Measurements from ENCODE around the gene IFNAR2. TPM values are rescaled to one million over a fixed set of nuclear protein-coding genes. Genes with fewer than 3 reads are reported as not detected.

The IFNAR2 gene
- polyA plus RNA-seq, 1 of the 3 experiments (the other 2 are of a cell fraction) = 10.4 TPM

DNA sequence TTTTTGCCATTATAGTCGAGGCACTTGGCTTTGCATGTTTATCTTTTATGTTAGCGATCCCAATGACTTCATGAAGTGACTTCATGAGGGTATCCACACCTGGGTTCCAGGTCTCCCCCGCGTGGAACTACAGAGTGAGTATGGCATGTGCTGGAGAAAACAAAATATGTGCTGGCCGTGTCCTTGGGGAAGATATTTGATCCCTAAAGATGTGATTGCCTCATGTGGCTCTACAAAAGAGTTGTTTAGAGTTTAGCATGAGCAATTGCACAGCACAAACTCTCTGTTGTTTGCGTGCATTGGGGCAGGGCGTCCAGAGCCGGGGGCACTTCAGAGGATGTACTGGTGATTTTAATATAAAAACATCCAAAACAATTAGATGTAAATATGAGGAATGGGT, 41.2 kb downstream of the IFNAR2 start:
- H3K27me3 ChIP-seq (ENCODE audit: insufficient read depth) = no peaks in the 10 kb centered on the region
- no peak overlapping the region for H3K4me3 ChIP-seq (ENCODE audit: low read depth in 2 of 2, low read length in 1 of 2)
- no peaks in the 10 kb centered on the region for H3K9me3 ChIP-seq
- POLR2A ChIA-PET = no interaction called here
- H3K36me3 ChIP-seq (replicated peaks in 1 of 2; ENCODE audit: control insufficient read depth in 1 of 2, insufficient read depth in 2 of 2, low read length in 1 of 2) = peaks cover 4 to 28% of the 10 kb centered on the region in 2 experiments
- no peaks in the 10 kb centered on the region for H4K20me1 ChIP-seq (ENCODE audit: insufficient read depth)
- peaks cover 0 to 12% of the 10 kb centered on the region in 2 experiments; a peak in 1 of 4 replicates for H3K4me1 ChIP-seq (ENCODE audit: control insufficient read depth in 1 of 2, insufficient read depth in 2 of 2, low read depth in 1 of 2, low read length in 1 of 2)
- no peak for TF ChIP-seq GATA2 (CRISPR knock-in tag; IDR thresholded peaks at IDR 0.05)
- TF ChIP-seq, protein P1, sequence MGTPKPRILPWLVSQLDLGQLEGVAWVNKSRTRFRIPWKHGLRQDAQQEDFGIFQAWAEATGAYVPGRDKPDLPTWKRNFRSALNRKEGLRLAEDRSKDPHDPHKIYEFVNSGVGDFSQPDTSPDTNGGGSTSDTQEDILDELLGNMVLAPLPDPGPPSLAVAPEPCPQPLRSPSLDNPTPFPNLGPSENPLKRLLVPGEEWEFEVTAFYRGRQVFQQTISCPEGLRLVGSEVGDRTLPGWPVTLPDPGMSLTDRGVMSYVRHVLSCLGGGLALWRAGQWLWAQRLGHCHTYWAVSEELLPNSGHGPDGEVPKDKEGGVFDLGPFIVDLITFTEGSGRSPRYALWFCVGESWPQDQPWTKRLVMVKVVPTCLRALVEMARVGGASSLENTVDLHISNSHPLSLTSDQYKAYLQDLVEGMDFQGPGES (IDR thresholded peaks at IDR 0.05; ENCODE audit: low read depth, low read length) = no peak
- TF ChIP-seq, protein P2, sequence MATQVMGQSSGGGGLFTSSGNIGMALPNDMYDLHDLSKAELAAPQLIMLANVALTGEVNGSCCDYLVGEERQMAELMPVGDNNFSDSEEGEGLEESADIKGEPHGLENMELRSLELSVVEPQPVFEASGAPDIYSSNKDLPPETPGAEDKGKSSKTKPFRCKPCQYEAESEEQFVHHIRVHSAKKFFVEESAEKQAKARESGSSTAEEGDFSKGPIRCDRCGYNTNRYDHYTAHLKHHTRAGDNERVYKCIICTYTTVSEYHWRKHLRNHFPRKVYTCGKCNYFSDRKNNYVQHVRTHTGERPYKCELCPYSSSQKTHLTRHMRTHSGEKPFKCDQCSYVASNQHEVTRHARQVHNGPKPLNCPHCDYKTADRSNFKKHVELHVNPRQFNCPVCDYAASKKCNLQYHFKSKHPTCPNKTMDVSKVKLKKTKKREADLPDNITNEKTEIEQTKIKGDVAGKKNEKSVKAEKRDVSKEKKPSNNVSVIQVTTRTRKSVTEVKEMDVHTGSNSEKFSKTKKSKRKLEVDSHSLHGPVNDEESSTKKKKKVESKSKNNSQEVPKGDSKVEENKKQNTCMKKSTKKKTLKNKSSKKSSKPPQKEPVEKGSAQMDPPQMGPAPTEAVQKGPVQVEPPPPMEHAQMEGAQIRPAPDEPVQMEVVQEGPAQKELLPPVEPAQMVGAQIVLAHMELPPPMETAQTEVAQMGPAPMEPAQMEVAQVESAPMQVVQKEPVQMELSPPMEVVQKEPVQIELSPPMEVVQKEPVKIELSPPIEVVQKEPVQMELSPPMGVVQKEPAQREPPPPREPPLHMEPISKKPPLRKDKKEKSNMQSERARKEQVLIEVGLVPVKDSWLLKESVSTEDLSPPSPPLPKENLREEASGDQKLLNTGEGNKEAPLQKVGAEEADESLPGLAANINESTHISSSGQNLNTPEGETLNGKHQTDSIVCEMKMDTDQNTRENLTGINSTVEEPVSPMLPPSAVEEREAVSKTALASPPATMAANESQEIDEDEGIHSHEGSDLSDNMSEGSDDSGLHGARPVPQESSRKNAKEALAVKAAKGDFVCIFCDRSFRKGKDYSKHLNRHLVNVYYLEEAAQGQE (IDR thresholded peaks at IDR 0.05; ENCODE audit: low read depth, low read length) = no peak
- TF ChIP-seq TEAD4 (IDR thresholded peaks at IDR 0.05; ENCODE audit: borderline replicate concordance, insufficient read depth) = no peak
- TF ChIP-seq, protein P3, sequence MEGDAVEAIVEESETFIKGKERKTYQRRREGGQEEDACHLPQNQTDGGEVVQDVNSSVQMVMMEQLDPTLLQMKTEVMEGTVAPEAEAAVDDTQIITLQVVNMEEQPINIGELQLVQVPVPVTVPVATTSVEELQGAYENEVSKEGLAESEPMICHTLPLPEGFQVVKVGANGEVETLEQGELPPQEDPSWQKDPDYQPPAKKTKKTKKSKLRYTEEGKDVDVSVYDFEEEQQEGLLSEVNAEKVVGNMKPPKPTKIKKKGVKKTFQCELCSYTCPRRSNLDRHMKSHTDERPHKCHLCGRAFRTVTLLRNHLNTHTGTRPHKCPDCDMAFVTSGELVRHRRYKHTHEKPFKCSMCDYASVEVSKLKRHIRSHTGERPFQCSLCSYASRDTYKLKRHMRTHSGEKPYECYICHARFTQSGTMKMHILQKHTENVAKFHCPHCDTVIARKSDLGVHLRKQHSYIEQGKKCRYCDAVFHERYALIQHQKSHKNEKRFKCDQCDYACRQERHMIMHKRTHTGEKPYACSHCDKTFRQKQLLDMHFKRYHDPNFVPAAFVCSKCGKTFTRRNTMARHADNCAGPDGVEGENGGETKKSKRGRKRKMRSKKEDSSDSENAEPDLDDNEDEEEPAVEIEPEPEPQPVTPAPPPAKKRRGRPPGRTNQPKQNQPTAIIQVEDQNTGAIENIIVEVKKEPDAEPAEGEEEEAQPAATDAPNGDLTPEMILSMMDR (IDR thresholded peaks at IDR 0.05) = no peak
- TF ChIP-seq FOSL2 (IDR thresholded peaks at IDR 0.05; ENCODE audit: borderline replicate concordance, low read depth) = no peak
- TF ChIP-seq RXRA (IDR thresholded peaks at IDR 0.05; ENCODE audit: borderline replicate concordance, low read depth) = no peak
- no peak for TF ChIP-seq RAD21 (IDR thresholded peaks at IDR 0.05; ENCODE audit: low read length)
- no peak for TF ChIP-seq EZH2phosphoT487 (IDR thresholded peaks at IDR 0.05; ENCODE audit: borderline replicate concordance, low read depth)
- no peak for TF ChIP-seq TAF1 (IDR thresholded peaks at IDR 0.05; ENCODE audit: borderline replicate concordance, low read depth, low read length)
- no peak for TF ChIP-seq MXI1 (IDR thresholded peaks at IDR 0.05; ENCODE audit: low read depth, low read length)
- TF ChIP-seq GABPA (IDR thresholded peaks at IDR 0.05; ENCODE audit: low read depth) = no peak
- TF ChIP-seq, protein P4, sequence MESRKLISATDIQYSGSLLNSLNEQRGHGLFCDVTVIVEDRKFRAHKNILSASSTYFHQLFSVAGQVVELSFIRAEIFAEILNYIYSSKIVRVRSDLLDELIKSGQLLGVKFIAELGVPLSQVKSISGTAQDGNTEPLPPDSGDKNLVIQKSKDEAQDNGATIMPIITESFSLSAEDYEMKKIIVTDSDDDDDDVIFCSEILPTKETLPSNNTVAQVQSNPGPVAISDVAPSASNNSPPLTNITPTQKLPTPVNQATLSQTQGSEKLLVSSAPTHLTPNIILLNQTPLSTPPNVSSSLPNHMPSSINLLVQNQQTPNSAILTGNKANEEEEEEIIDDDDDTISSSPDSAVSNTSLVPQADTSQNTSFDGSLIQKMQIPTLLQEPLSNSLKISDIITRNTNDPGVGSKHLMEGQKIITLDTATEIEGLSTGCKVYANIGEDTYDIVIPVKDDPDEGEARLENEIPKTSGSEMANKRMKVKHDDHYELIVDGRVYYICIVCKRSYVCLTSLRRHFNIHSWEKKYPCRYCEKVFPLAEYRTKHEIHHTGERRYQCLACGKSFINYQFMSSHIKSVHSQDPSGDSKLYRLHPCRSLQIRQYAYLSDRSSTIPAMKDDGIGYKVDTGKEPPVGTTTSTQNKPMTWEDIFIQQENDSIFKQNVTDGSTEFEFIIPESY (IDR thresholded peaks at IDR 0.05; ENCODE audit: borderline replicate concordance, low read depth) = no peak
- no peak for TF ChIP-seq SMC3 (IDR thresholded peaks at IDR 0.05; ENCODE audit: low read depth, low read length)
- TF ChIP-seq, protein P5, sequence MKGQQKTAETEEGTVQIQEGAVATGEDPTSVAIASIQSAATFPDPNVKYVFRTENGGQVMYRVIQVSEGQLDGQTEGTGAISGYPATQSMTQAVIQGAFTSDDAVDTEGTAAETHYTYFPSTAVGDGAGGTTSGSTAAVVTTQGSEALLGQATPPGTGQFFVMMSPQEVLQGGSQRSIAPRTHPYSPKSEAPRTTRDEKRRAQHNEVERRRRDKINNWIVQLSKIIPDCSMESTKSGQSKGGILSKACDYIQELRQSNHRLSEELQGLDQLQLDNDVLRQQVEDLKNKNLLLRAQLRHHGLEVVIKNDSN (IDR thresholded peaks at IDR 0.05; ENCODE audit: borderline replicate concordance, low read depth) = no peak
- no peak overlapping the region for H2AFZ ChIP-seq (ENCODE audit: low read depth)
- H3F3A ChIP-seq (replicated peaks; ENCODE audit: insufficient read depth) = no peaks in the 10 kb centered on the region
- no peak overlapping the region for H3K4me2 ChIP-seq
- no peak for DNase-seq
- H3K9ac ChIP-seq = no peak overlapping the region
- no peak overlapping the region for H3K27ac ChIP-seq (ENCODE audit: low read depth in 2 of 2, low read length in 1 of 2)
- H3K79me2 ChIP-seq (ENCODE audit: insufficient read depth) = no peaks in the 10 kb centered on the region
- CTCF ChIA-PET = no interaction called here
- 100% methylated on average over 8 of the region's 8 CpGs for WGBS (ENCODE audit: low lambda C conversion rate)
- H3K9me2 ChIP-seq = no peaks in the 10 kb centered on the region

Measured in SK-N-SH (cell line).